MG63 (cell line): ENCODE measurements around the gene MYO7A. TPM values are rescaled to one million over a fixed set of nuclear protein-coding genes. Genes with fewer than 3 reads are reported as not detected.
"Not testable (repeated sequence)": the region's sequence is repeated elsewhere in the genome, so short reads cannot be mapped to it uniquely, and the experiment has no call there.

Experiments
- DNase-seq: peaks from one replicate; pipeline ENCODE4 v3.0.0-alpha.2; 2020
- H3K27me3 ChIP-seq: fragments of 250-450 bp; sonication (Bioruptor Pico); 2 replicates; pipeline ENCODE4 v1.5.1; 2020; ENCODE audit warnings: mild to moderate bottlenecking, moderate library complexity
- H3K36me3 ChIP-seq: fragments of 250-450 bp; sonication (Bioruptor Pico); 2 replicates; pipeline ENCODE4 v1.5.1; 2020; ENCODE audit warnings: mild to moderate bottlenecking, moderate library complexity
- H3K4me3 ChIP-seq: fragments of 250-450 bp; sonication (Bioruptor Pico); 2 replicates; pipeline ENCODE4 v1.5.1; 2020; ENCODE audit warnings: mild to moderate bottlenecking, moderate library complexity
- H3K9me3 ChIP-seq: fragments of 250-450 bp; sonication (Bioruptor Pico); 2 replicates; pipeline ENCODE4 v1.5.1; 2020; ENCODE audit warnings: mild to moderate bottlenecking, moderate library complexity
- total RNA-seq: library from RNA; depleted of rRNA; stranded (reverse); fragments of >200 nt; shearing (Covaris generic); gene quantifications from 2 replicates; pipeline ENCODE4 v1.2.3, GENCODE V29; 2014; ENCODE audit warnings: low replicate concordance

The MYO7A gene
- total RNA-seq, 1 experiment from 2014 or later = not detected

DNA sequence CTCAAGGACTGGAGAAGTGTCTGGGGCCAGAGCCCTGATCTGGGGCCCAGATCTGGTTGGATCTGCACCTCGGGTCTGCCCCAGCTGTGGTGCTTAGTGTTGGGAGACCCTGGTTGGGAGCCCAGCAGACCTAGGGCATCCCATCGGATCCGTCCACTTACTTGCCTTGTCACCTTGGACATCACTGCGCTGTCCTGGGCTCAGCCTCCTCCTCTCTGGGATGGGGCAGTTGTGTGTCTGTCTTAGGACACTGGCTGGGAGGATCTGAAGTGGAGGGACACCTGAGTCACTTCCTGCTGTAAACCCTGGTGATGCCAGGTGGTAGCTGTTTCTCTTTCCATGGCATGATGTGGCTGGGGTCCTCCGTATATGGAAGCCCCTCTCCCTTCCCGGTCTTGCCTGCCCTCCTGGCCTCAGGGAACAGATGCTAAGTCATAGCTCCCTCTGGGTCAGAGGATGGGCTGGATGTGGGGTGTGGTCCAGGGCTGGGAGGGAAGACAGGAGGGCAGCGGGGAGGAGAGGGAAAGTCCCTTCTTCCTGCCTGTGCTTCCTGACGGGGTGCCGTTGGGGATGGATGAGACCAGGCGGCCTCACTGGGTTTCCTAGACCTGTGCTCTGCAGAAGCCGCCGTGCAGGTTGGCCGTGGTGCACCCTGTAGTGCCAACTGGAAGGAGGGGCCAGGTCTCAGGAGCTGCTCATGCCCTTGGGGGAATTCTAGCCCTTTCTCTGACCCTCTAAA is 37.5 kb upstream of the MYO7A start:
- Histone ChIP-seq H3K4me3 (no peak overlapping the region), H3K36me3 (no peaks in the 10 kb centered on the region), H3K27me3 (no peaks in the 10 kb centered on the region), H3K9me3 (no peaks in the 10 kb centered on the region)
- DNase-seq = no peak

DNA sequence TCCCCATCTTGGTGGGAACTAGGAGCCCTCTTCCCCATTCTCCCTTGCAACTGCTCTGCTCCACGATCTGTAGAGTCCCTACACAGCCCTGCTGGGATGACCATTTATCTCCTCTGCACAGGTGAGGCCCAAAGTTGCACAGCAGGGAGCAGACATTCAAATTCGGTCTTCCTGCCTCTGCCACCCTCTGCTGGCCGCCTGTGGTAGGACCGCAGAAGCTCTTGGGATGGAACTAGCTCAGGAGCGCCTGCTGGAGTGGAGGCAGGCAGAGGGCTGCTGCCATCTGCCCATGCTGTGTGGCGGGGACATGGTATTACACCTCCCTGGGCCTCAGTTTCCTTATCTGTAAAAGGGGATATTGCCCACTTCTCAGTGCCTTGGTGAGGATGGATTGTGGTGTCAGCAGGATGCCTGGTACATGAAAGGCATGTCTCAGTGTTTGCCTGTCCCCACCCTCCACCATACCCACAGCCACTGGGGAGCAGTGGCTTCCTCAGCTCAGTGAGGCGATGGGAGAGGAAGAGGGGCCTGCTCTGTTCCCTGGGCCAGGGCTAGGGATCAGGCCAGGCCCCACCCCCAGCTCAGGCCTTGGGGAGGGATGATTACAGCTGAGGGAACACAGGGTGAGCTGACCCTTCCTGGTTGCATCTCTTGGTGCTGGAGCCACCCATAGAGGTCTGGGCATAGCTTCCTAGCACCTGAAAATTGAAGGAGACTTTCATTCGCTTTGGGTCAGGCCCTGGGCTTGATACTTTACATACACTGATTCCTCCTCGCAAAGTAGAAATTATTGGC is 36.7 kb upstream of the MYO7A start:
- no peaks in the 10 kb centered on the region for H3K9me3 ChIP-seq

DNA sequence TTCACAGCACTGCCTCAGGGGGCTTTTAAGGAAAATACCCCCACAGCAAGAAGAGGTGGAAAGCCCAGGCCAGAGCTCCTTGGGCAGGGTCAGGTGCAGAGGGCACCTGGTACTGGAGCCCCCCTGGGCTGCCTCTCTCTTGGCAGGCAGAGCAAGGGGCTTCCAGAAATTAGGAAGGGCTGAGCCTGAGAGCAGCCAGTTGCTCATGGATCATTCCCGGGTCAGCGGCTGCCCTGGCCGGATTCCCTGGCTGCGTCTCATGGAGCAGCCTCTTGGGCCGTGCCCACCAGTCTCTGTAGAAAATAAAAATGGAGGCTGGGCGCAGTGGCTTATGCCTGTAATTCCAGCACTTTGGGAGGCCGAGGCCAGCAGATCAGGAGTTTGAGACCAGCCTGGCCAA is 35.7 kb upstream of the MYO7A start:
- Histone ChIP-seq H3K27me3 (no peaks in the 10 kb centered on the region), H3K4me3 (no peak overlapping the region), H3K36me3 (no peaks in the 10 kb centered on the region), H3K9me3 (no peaks in the 10 kb centered on the region)
- no peak for DNase-seq

More for the DNA sequence above, 36.7 kb upstream of the MYO7A start:
- DNase-seq = peak; percentile 60
- no peaks in the 10 kb centered on the region for H3K36me3 ChIP-seq
- no peak overlapping the region for H3K4me3 ChIP-seq
- no peaks in the 10 kb centered on the region for H3K27me3 ChIP-seq

DNA sequence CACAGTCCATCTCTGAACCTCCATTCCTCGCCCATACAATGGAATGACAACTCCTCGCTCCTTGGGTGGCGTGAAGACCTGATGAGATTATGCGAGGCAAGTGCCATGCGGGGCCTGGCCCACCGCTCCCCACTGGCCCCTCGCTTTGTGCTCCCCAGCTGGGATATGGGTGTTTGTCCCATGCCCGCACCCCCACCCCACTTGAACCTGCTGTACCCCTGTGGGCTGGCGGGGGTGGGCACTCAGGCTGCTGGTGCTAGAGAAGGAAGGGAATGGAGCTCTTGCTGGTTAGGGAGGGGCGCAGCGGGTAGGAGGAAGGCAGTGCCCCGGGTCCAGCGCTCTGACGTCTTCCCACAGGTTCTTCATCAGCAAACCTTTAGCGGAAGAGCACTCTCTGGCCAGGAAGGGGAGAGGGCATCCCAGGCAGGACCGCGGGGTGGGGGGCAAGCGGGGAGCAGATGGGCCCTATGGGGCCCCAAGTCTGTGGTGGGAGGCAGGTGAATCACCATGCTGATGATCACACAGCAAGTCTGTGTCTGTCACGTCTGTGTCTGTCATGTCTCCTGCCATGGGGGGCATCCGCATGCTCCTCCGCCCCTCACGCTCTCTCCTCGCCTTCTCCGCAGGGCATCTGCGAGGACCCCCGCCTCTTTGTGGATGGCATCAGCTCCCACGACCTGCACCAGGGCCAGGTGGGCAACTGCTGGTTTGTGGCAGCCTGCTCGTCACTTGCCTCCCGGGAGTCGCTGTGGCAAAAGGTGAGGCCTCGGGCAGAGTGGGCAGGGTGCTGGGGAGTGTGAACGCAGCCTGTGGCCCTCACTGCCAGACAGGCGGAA is 34.8 kb upstream of the MYO7A start:
- no peaks in the 10 kb centered on the region for H3K36me3 ChIP-seq
- H3K27me3 ChIP-seq = no peaks in the 10 kb centered on the region
- DNase-seq = no peak
- H3K4me3 ChIP-seq = no peak overlapping the region
- H3K9me3 ChIP-seq = no peaks in the 10 kb centered on the region

DNA sequence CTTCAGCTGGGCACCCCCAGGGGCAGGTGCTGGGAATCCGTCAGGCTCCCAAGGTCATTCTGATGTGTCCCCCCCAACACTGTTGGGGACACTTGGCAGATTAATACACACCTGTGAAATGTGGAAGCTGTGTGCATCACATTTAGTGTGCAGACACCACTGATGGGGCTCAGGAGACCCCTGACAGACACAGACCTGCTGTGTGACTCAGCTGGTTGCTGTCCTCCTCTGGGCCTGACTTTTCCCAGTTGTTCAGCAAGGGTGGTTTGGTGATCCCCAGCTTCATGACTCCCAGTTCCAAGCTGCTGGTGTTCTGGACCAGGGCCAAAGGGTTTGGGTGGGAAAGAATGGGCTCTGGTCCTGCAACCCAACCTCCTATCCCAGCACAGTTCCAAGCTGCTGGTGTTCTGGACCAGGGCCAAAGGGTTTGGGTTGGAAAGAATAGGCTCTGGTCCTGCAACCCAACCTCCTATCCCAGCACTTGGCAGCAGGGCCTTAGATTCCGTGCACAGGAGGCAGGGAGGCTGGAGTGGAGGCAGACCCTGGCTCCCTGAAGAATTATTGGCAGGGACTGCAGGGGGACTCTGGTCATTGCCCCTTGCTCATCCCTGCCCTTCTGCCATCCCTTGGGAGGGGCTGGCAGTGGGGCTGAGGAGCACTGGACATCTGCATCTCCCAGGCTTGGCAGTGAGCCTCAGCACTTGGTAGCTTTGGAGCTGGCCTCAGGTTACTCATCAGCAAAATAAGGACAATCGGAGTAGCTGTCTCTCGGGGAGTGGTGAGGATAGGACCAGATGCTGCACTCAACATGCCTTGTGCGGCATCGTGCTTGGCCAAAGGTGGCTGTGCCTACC is 33.8 kb upstream of the MYO7A start:
- Histone ChIP-seq H3K27me3 (no peaks in the 10 kb centered on the region), H3K4me3 (no peak overlapping the region), H3K36me3 (no peaks in the 10 kb centered on the region), H3K9me3 (no peaks in the 10 kb centered on the region)
- DNase-seq = peak; percentile 36

DNA sequence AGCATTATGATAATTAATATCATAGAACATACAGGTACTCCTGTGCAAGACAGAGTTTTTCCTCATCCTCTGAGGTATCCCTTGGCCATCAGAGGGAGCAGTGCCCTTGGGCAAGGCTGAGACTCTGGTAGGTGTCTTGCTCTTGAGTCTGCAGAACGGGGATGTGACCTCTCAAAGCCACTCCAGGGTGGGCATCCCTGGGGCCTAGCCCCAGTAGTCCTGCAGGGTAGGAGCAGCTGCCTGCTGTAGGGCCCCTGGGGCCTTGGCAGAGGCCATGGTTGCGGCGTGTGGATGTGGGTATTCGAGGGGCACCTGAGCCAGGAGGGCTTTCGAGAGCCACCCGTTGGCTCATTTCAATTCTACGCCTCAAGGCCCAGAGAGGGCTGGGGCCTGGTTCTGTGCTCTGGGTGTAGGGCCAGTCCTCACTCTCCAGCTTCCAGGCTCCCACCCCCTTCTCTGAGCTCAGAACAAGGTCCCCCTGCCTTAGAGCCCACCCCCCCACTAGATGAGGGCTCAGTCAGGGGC is 33.1 kb upstream of the MYO7A start:
- H3K36me3 ChIP-seq = no peaks in the 10 kb centered on the region
- H3K4me3 ChIP-seq = no peak overlapping the region
- H3K9me3 ChIP-seq = no peaks in the 10 kb centered on the region
- H3K27me3 ChIP-seq = no peaks in the 10 kb centered on the region
- DNase-seq = no peak

DNA sequence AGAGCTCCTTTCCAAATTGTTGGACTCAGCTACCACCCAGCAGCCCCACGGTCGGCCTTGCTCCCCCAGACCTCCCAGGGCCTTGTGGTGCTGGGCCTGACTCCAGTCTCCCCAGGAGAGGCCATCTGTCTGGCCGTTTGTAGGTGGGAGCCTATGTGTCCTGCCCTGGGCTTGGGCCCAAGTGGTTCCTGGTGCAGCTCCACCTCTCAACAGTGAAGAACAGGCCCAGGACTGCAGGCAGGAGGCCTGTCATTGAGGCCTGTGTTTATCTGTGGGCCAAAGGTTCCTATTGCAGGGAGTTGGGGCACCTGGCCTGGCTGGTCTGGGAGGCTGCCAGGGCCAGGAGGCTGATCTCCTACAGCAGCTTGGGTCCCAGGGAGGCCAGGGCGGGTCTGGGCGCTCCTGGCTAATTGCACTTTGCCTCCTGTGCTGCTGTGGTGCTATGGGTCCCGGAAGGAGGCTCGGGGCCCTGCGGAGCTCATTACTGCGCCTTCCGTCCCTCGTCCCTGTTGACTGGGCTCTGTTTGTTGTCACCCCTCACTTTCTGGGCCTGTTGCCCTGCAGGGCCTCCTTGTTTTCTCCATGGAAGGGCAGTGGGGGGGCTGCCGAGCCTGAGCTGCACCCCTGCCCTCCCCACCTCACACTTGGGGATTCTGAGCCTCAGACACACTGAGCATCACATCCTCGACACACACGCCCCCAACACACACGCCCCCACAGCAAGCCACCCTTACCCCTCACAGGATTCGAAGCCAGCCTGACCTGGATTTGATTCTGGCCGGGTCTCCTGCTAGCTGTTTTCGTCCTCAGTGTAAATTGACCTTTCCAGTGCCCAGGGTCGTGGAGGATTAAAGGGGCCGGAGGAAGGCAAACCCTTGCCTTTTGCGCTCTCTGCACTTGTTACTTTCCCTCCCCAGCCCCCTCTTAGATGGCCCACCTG is 32.2 kb upstream of the MYO7A start:
- Histone ChIP-seq H3K4me3 (no peak overlapping the region), H3K9me3 (no peaks in the 10 kb centered on the region), H3K36me3 (no peaks in the 10 kb centered on the region), H3K27me3 (no peaks in the 10 kb centered on the region)
- no peak for DNase-seq

DNA sequence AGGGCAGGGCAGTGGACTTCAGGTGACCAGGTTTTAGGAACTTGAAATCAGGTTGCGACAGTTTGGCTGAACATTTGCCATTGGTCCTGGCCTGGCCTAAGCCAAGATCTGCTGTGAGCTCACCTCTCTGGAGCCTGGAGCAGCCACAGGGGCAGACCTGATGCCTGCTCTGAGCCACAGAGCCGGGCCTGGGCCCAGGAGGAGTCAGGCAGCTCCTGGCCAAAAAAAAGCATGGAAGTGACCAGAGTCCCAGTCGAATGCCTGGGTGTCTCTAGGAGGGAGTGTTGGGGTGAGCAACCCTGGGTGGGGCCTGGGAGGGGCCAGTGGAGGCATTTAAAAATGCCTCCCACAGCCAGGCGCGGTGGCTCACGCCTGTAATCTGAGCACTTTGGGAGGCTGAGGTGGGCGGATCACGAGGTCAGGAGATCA is 31.4 kb upstream of the MYO7A start:
- Histone ChIP-seq H3K4me3 (no peak overlapping the region), H3K9me3 (no peaks in the 10 kb centered on the region), H3K36me3 (no peaks in the 10 kb centered on the region), H3K27me3 (no peaks in the 10 kb centered on the region)
- DNase-seq = no peak

DNA sequence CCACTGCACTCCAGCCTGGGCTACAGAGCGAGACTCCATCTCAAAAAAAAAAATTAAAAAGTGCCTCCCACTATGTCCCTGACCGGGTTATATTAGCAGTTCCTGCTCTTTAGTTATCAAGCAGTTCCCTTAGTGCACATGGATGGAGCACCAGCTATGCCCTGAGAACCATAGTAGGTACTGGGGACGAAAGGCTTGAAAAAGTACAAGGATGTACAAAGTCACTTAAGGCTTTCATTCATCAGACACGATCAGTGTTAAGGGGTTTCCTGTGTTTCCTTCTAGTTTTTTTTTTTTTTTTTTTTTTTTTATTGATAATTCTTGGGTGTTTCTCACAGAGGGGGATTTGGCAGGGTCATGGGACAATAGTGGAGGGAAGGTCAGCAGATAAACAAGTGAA is 30.9 kb upstream of the MYO7A start:
- H3K36me3 ChIP-seq, H3K4me3 ChIP-seq, DNase-seq, H3K27me3 ChIP-seq, H3K9me3 ChIP-seq: not testable (repeated sequence)

DNA sequence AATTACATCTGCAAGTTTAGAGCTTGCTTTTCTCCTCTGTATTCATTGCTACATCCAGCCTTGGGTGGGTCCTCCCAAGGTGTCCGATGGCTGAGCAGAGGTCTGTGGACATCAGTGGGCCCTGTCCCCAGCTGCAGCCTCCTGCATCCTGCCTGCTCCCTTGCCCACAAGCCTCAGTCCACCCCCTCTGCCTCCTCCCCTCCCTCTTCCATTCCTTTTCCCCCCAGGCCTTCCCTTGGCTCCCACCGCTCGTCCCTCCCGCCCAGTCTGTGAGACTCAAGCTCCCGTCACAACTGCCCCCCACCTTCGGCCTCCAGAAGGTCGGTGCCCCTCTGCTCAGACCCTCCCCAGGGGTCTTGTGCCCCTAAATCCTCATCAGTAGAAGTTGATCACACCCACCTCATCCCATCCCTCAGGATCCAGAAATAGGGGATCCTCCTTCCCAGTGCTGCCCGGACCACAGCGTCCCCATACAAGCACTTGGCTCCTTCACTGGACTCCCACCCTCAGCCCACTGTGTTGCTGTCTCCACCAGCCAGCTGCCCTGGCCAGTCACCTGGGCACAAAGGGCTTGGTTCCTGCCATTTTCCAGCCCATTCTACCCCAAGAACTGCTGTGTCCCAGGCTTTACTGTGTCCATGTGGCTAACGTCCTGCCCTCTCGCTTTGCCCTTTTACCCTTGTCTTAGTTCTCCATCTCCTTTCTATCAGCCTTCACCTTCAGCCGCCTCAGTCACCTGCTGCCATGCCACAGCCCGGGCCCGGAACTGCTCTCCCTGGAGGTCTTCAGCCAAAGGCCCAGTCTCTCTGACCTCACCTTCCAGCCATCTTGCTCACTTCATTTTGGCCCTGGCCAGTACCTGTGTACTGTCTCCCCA is 27.6 kb upstream of the MYO7A start:
- Histone ChIP-seq H3K9me3 (no peaks in the 10 kb centered on the region), H3K27me3 (no peaks in the 10 kb centered on the region), H3K36me3 (no peaks in the 10 kb centered on the region), H3K4me3 (no peak overlapping the region)
- DNase-seq = no peak

DNA sequence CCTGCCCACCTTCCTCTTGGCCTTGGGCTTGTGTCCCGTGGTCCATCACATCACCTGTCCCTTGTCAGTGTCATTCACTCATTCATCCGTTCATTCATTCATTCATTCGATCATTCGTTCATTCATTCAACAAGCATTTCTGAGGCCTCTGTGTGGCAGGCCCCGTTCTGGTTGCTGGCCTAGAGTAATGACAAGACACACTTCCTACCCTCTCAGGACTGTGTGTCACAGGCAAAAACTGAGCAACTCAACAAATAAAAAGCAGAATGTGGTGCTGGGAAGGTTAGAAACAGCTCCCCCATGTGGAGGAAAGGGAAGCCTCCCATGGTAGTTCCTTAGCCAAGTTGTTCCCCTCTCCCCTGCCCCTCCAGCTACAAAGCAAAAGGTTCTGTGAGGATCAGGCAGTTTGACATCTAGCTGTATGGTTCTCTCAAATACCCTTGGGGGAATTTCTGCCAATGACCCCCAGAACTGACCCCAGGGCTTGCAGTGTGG is 27.0 kb upstream of the MYO7A start:
- H3K27me3 ChIP-seq = no peaks in the 10 kb centered on the region
- no peaks in the 10 kb centered on the region for H3K9me3 ChIP-seq
- no peak for DNase-seq
- H3K36me3 ChIP-seq = no peaks in the 10 kb centered on the region
- no peak overlapping the region for H3K4me3 ChIP-seq

DNA sequence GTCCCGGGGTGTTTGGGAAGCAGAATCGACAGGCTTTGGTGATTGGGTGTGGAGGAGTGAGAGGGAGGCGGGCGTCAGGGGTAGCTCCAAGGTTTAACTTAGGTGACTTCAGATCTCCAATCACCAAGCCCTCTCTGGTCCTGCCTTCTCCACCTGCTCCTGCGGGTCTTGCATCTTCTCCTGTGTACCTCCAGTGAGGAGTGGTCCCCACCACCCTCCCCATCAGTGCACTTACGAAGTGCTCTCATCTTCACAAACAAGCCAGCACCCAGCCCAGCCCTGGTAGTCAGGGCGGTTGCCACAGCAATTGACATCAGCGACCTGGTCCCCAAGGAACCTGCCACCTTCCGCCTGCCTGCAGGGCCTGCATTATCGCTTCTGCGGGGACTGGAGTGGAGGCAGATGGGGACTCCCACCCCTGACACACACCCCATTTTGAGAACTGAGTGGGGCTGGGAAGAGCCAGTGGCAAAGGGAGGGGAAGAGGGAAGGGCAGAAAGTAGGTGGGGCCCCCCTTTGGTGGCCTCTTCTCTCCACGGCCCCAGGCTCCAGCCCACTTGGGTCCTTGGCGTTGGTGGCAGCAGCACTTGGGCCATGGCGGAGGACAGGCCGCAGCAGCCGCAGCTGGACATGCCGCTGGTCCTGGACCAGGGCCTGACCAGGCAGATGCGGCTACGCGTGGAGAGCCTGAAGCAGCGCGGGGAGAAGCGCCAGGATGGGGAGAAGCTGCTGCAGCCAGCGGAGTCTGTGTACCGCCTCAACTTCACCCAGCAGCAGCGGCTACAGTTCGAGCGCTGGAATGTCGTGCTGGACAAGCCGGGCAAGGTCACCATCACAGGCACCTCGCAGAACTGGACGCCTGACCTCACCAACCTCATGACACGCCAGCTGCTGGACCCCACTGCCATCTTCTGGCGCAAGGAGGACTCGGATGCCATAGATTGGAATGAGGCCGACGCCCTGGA is 25.5 kb upstream of the MYO7A start, which contains the start of gene OMP:
OMP (plus strand) TSS at position 595 of the 965 bp plus-strand sequence; CDS start at position 595, 0 bp downstream.
- no peak within 1 kb of the TSS for H3K4me3 ChIP-seq
- DNase-seq = no peak
- H3K27me3 ChIP-seq = no peaks in the 10 kb centered on the region
- H3K9me3 ChIP-seq = no peaks in the 10 kb centered on the region
- H3K36me3 ChIP-seq = no peaks in the 10 kb centered on the region

DNA sequence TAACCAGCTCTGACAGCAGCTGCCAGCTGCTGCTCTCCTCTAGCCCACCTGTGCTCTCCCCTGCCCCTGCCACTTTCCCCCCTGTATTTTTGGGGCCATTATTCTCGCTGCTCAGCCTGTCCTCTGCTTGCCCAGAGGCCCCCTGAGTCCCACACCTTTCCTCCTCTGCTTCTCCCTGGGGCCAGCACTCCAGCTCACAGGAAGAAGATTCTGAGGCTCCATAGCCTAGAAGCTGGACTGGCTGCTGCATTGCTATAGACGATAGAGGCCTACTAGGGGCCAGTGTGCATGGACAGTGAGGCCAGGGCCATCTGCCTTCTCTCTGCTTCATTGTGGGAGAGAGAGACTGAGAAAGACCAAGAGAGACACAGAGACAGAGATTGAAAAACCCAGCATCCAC is 24.7 kb upstream of the MYO7A start:
- no peak for DNase-seq
- Histone ChIP-seq H3K9me3 (no peaks in the 10 kb centered on the region), H3K36me3 (no peaks in the 10 kb centered on the region), H3K27me3 (no peaks in the 10 kb centered on the region), H3K4me3 (no peak overlapping the region)
